ENCODE data around the gene SERPINB13. TPM values are rescaled to one million over a fixed set of nuclear protein-coding genes. Genes with fewer than 3 reads are reported as not detected.
"Not testable (repeated sequence)": the region's sequence is repeated elsewhere in the genome, so short reads cannot be mapped to it uniquely, and the experiment has no call there.

The SERPINB13 gene
- total RNA-seq, 5 donors from 2014 or later (not counting 1 experiment from before 2014, with no cell fraction given), result not detected

- H3K4me3 Mint-ChIP-seq; H3K36me3 ChIP-seq (ENCODE audit: control insufficient read depth in 2 of 2, extremely low read depth in 1 of 2, insufficient read depth in 1 of 2, low read length in 1 of 2); H3K9me3 ChIP-seq; H3K27ac ChIP-seq (ENCODE audit: low read length); H3K4me1 Mint-ChIP-seq; H3K27me3 Mint-ChIP-seq; H3K9me3 Mint-ChIP-seq; H3K4me3 ChIP-seq (ENCODE audit: control insufficient read depth in 1 of 2, extremely low read depth in 1 of 2, low read length in 1 of 2); H3K27ac Mint-ChIP-seq; H3K27me3 ChIP-seq (replicated peaks in 1 of 2; ENCODE audit: control insufficient read depth in 2 of 2, extremely low read depth in 1 of 2, insufficient read depth in 2 of 2, low read length in 1 of 2); POLR2A ChIA-PET; DNase-seq; ATAC-seq (replicated peaks in 1 of 4); H3K36me3 Mint-ChIP-seq; H3K4me1 ChIP-seq (ENCODE audit: control insufficient read depth in 1 of 2, extremely low read depth in 1 of 2, insufficient read depth in 2 of 2, low read length in 2 of 2); CTCF ChIA-PET: not testable (repeated sequence)
- WGBS (ENCODE audit: insufficient coverage), result no CpG with 5 or more reads among the region's 1 CpG
These were observed 57.6 kb downstream of the SERPINB13 start for GRCh38 chr18:63644694-63645093.

- H3K4me1 ChIP-seq (ENCODE audit: control insufficient read depth in 1 of 2, extremely low read depth in 1 of 2, insufficient read depth in 2 of 2, low read length in 2 of 2), result no peaks in the 10 kb centered on the region
- no peaks in the 10 kb centered on the region for H3K9me3 ChIP-seq
- H3K27me3 ChIP-seq (replicated peaks in 1 of 2; ENCODE audit: control insufficient read depth in 2 of 2, extremely low read depth in 1 of 2, insufficient read depth in 2 of 2, low read length in 1 of 2), result peaks cover 0 to 2% of the 10 kb centered on the region in 2 experiments
- ChIA-PET CTCF (no interaction called here), POLR2A (no interaction called here)
- Mint-ChIP-seq H3K27me3 (peaks cover 0 to 9% of the 10 kb centered on the region in 2 donors), H3K9me3 (no peaks in the 10 kb centered on the region), H3K4me3 (no peak overlapping the region), H3K36me3 (no peaks in the 10 kb centered on the region), H3K4me1 (no peaks in the 10 kb centered on the region), H3K27ac (no peak overlapping the region)
- DNase-seq, result no peak
- ATAC-seq (replicated peaks in 1 of 4), result no peak
- H3K4me3 ChIP-seq (ENCODE audit: control insufficient read depth in 1 of 2, extremely low read depth in 1 of 2, low read length in 1 of 2), result no peak overlapping the region
- no peaks in the 10 kb centered on the region for H3K36me3 ChIP-seq (ENCODE audit: control insufficient read depth in 2 of 2, extremely low read depth in 1 of 2, insufficient read depth in 1 of 2, low read length in 1 of 2)
- no peak overlapping the region for H3K27ac ChIP-seq (ENCODE audit: low read length)
These were observed 59.8 kb downstream of the SERPINB13 start for GRCh38 chr18:63646936-63647335.

- Mint-ChIP-seq H3K4me3 (no peak overlapping the region), H3K4me1 (no peaks in the 10 kb centered on the region), H3K9me3 (no peaks in the 10 kb centered on the region), H3K36me3 (no peaks in the 10 kb centered on the region), H3K27me3 (peaks cover 0 to 9% of the 10 kb centered on the region in 2 donors), H3K27ac (no peak overlapping the region)
- ATAC-seq (replicated peaks in 1 of 4) (no peak), DNase-seq (no peak)
- ChIA-PET POLR2A (no interaction called here), CTCF (no interaction called here)
- H3K4me3 ChIP-seq (ENCODE audit: control insufficient read depth in 1 of 2, extremely low read depth in 1 of 2, low read length in 1 of 2), result no peak overlapping the region
- H3K27ac ChIP-seq (ENCODE audit: low read length), result no peak overlapping the region
- peaks cover 0 to 2% of the 10 kb centered on the region in 2 experiments for H3K27me3 ChIP-seq (replicated peaks in 1 of 2; ENCODE audit: control insufficient read depth in 2 of 2, extremely low read depth in 1 of 2, insufficient read depth in 2 of 2, low read length in 1 of 2)
- H3K36me3 ChIP-seq (ENCODE audit: control insufficient read depth in 2 of 2, extremely low read depth in 1 of 2, insufficient read depth in 1 of 2, low read length in 1 of 2), result no peaks in the 10 kb centered on the region
- H3K4me1 ChIP-seq (ENCODE audit: control insufficient read depth in 1 of 2, extremely low read depth in 1 of 2, insufficient read depth in 2 of 2, low read length in 2 of 2), result no peaks in the 10 kb centered on the region
- WGBS (ENCODE audit: insufficient coverage), result 59% methylated on average over 5 of the region's 7 CpGs
- no peaks in the 10 kb centered on the region for H3K9me3 ChIP-seq
These were observed 61.1 kb downstream of the SERPINB13 start for GRCh38 chr18:63648241-63648640.

Other genes starting within 250 kb of the SERPINB13 start
- 10 to 100 TPM; 25.2 to 69.1 (median 56.3) TPM for gene KDSR, start 220.1 kb upstream of the SERPINB13 start, total RNA-seq
- 10 to 100 TPM; 64.2 to 88.7 (median 77.6) TPM for gene VPS4B, start 164.9 kb upstream of the SERPINB13 start, total RNA-seq
- gene SERPINB5, start 110.4 kb upstream of the SERPINB13 start, total RNA-seq, result not detected
- not detected for gene SERPINB12, start 45.0 kb upstream of the SERPINB13 start, total RNA-seq
- not detected for gene SERPINB4, start 56.9 kb downstream of the SERPINB13 start, total RNA-seq
- gene SERPINB3, start 74.5 kb downstream of the SERPINB13 start, total RNA-seq, result not detected
- gene SERPINB11, start 115.6 kb downstream of the SERPINB13 start, total RNA-seq, result not detected
- gene SERPINB7, start 188.1 kb downstream of the SERPINB13 start, total RNA-seq, result not detected

All from T-cell (primary cell).